GM21528 (cell line): Measurements from ENCODE around the gene HDLBP.

ENCODE experiments used
- ATAC-seq: cut with Tn5 transposase; IDR thresholded peaks from one replicate; pipeline ENCODE4 v1.9.1; 2021; ENCODE audit warnings: mild to moderate bottlenecking, moderate library complexity; ENCODE audit not compliant: unreplicated experiment, low FRiP score

HDLBP gene

DNA sequence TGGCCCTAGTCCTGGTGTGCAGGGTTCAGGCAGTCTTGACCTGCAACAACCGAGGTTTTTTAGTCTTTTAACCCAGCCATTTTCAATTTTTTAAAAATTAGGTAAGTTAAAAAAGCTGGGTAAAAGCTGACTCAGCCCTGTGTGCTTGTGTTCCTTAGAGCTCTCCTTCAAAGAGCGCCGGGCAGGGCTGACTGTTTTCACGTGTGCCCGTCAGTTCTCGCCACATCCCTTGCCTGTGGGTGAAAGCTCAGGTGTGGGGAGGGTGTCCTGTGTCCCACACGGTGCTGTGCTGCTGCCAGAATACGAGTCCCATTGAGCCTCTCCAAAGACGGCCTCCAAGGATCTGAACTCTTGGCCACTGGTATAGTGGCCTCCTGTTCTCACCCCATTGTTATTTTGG is 132.3 kb downstream of the HDLBP start:
- no peak for ATAC-seq

DNA sequence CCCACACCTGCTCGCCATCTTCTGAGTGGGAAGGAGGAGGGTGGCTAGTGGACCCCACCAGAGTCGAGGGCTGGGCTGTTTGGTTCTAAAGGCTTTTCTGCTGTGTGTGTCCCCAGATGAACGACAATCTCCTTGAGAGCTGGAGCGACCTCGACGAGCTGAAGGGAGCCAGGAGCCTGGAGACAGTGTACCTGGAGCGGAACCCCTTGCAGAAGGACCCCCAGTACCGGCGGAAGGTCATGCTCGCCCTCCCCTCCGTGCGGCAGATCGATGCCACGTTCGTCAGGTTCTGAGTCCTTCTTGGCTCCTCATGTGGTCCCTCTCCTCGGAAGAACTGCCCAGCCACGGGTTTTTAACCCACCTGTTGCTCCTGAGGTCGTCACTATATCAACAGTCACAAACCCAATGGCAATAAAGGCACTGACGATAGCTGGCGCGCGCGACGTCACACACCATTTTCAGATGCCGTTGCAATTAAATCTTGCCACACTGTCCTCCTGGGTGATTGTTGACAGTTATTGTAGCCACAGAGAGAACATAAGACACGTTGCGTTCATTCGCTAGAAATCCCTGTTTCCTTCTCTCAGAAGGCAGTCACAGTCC is 132.8 kb downstream of the HDLBP start:
- ATAC-seq, result no peak

- ATAC-seq, result no peak
Observed at GRCh38 chr2:241182126-241182525, 133.3 kb downstream of the HDLBP start.

DNA sequence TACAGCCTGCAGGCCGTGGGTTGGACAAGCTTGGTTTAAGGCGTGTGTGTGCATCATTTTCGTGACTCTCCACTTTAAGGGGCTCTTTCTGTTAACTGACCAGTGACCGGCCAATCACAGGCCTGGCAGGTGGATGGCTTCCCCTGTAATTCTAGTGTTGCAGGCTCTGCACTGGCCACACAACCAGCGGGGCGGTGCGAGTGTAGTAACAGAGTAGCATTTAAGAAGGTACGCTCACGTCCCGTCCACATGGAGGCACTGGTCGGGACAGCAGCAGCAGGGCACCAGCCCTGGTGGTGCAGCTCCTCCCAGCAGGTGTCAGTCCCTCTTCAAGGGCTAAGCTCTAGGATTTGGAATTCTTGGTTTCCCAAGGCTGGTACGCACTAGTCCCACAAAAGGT is 135.0 kb downstream of the HDLBP start:
- no peak for ATAC-seq

DNA sequence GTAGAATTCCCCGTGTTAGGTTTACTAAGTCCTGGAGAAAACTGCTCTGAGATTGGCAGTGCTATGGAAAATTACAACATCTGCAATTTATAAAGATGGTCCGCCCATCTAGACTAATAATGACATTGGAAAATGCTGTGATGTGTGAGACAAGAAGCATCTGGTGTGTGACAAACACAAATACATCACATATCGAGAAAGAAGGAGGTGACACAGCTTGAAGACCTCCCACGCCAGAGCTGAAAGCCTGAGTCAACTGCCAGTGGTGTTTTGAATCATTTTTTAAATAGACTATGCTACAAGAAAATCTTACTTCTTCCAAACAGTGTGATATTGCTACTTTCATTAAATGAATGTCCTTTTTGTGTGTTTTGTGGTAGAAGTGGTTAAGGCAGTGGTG is 135.6 kb downstream of the HDLBP start:
- no peak for ATAC-seq

DNA sequence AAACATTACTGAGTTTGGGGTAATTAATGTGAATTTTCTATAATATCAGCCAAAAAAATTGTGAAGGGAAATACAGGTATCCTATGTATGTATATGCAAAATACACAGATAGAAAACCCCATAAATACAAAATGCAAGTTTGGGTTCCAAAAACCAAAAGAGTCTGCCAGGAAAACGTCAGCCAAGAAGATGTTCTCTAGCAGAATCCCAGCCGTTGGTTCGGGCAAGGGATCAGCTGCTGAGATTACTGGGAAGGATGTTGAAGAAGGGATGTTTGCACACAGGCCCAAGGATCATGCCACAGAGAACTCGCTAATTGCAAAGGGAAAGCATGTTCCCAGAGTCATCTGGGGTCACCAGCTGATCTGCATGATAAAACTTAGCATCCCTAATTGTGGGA is 136.5 kb downstream of the HDLBP start:
- ATAC-seq, result no peak

- no peak for ATAC-seq
Observed at GRCh38 chr2:241177526-241178334, 137.7 kb downstream of the HDLBP start.
